ENCODE results near the gene TJAP1. TPM values are rescaled to one million over a fixed set of nuclear protein-coding genes. Genes with fewer than 3 reads are reported as not detected.

The TJAP1 gene, protein sequence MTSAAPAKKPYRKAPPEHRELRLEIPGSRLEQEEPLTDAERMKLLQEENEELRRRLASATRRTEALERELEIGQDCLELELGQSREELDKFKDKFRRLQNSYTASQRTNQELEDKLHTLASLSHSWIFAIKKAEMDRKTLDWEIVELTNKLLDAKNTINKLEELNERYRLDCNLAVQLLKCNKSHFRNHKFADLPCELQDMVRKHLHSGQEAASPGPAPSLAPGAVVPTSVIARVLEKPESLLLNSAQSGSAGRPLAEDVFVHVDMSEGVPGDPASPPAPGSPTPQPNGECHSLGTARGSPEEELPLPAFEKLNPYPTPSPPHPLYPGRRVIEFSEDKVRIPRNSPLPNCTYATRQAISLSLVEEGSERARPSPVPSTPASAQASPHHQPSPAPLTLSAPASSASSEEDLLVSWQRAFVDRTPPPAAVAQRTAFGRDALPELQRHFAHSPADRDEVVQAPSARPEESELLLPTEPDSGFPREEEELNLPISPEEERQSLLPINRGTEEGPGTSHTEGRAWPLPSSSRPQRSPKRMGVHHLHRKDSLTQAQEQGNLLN
- total RNA-seq, result 19.0 and 19.6 TPM in 2 replicates

DNA sequence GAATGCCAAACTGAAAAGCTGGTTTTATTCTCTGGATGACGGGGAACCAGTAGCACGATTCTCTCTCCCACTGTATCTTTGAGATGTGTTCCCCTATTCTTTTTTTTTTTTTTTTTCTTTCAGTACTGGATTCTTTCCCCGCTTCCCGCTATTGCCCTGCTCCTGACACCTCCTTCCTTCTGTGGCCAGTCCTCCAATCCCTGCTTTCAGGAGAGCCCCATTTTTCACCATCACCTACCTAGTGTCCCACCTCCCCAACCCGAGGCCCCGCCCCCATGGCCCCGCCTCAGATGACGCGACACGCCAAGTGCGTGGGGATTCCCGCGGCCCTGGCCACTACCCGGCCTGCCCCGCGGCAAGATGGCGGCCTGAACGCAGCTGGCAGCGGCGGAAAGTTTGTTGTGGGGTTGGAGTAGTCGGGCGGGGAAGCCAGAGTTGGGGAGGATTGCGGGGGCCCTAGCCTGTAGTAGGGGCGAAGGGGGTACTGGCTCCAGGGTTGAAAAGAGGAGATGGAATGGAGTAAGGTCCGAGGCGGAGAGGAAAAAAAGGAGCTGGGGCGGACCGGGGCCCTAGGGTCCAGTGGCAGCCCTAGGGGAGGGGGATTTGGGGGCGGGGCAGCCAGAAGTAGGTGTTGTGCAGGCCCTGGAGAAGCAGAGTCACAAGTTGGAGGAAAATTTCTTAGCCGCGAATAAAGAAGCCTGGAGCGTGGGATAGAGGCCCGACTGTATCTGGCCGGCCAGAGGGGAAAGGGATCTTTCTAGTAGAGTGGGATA is at the start of gene TJAP1:
Gene TJAP1, plus strand, starts transcription at position 336 of the 773 bp plus-strand sequence. CDS start 21,432 bp downstream, outside the sequence.

DNA sequence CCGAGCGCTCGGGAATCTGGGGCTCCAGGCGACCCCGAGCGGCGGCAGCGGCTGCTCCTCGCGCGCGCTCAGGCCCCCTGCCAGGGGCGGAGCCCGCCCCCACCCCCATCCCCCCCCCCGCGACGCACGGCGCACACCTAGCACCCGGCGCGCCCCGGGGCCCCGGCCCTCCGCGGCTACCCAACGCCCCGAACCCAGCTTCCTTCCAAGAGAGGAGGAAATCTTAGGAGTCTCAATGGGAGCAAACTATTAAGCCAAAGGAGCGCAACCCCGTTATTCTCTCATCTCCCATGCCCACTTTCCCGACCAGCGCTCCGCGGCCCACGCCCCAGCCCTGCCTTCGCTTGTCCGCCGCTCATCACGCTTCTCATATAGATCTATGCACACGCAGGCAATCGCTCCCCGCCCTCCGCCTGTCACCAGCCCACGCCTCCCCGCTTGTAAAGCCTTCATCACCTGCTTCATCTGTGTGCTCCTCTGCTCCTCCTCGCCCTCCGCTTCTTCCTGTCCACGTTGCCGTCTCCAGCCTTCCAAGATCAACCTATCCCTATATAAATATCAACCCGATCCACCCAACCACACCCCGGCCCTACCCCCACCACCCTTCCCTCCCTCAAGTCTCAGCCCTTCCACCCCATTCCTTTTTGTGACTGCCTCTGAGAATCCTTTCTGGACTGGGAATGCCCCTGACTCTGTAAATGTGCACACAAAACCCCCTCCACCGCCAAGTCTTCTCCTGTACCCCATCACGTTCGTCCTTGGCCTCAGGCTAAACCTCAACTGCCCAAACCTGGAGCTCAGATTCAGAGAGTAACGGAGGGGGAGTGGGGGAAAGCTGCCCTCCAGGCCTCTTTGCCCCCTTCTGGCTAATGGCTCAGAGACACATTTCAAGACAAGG is 21.6 kb upstream of the TJAP1 start, which contains the start of gene DLK2:
Gene DLK2, minus strand, starts transcription at position 18 of the 898 bp plus-strand sequence. CDS start 723 bp downstream, outside the sequence.

DNA sequence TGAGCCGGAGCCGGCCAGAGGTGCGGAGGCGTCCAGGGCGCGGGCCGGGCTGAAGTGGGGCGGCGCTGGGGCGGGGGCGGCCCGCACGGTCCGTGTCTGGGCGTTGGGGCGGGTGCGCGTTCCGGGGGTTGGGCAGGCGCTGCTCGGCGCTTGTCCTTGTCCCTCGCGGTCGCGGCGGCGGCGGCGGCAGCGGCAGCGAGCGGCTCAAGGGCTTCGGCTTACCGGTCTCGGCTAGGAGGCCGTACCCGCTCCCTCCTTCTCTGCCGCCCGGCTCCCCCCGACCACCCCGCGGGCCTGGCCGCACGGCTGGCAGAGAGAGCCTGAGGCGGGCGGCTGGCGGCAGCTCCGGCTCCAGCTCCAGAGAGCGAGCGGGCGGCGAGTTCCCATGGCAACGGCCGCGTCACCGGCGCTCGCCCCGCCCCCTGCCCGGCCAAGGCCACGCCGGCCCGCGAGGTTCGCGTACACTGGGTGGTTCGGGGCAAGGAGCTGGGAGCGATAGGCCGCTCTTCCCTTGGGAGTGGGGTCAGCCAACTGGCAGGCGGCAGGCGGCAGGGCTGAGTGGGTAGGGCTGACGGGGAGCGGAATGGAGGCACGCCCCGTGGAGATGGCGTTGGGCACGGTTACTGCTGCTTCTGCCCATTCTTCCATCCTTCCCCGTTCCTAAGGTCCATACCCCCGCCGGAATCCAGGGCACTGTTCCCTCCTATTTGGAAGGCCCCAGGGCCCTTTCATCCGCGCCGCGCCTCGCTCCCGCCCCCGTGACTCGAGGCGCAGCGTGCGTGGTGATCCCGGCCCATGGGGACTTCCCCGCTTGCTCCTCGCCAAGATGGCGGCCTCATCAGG is 32.8 kb downstream of the TJAP1 start, which contains the start of gene LRRC73:
Gene LRRC73, minus strand, starts transcription at position 363 of the 843 bp plus-strand sequence. CDS start 561 bp downstream, outside the sequence.

DNA sequence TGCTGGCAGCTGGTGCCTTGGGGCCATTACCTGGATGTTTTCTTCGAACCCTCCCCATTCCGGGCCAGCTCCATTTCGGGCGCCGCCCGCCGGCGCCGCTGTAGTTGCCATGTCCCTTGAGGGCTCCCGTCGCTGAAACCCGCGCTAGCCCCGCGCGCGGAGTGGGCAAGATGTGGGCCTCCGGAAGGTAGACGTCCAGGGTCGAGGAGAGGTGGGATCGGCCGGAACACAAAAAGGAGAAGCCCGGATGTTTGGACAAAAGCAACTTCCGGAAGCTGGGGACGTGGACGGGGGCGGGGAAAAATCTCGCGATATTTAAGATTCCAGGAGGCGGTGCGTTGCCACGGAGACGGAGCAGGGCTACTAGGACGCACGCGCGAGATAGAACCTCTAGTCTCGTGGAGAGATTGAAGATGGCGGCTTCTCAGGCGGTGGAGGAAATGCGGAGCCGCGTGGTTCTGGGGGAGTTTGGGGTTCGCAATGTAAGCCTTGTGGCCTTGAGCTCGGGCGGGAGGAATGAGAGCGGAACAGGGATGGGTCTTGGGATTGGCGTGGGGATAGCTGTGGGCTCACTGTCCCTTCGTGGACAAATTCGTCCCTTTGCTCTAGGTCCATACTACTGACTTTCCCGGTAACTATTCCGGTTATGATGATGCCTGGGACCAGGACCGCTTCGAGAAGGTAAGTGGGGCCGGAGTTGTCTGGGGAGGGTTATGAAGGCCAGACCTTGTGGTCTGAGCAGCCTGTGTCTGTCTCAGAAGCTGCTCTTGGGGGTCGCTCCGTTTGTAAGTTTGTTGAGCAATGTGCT is 39.5 kb downstream of the TJAP1 start, which contains the start of the genes POLR1C and YIPF3:
Gene POLR1C, plus strand, starts transcription at position 393 of the 808 bp plus-strand sequence. Its CDS starts 21 bp downstream, at position 414.
Gene YIPF3, minus strand, starts transcription at position 230 of the 808 bp plus-strand sequence. Its CDS starts 119 bp downstream, at position 111.

Small RNA genes within 50 kb of the gene (small RNA-seq; reads per million reads assigned to genes)
- gene MIR6780B, result not detected
- not detected for gene RF00426
- gene RNU6-1113P, result not detected

Other genes starting within 250 kb of the TJAP1 start
- gene DNPH1, start 248.1 kb upstream of the TJAP1 start, total RNA-seq, result 42.8 and 62.0 TPM in 2 replicates
- gene TTBK1, start 234.1 kb upstream of the TJAP1 start, total RNA-seq, result under 0.01 TPM in 1 of 2 replicates, not detected in the other
- gene SLC22A7, start 179.3 kb upstream of the TJAP1 start, total RNA-seq, result not detected in 2 replicates
- 2.4 TPM in 1 of 2 replicates, not detected in the other for gene CRIP3, start 168.7 kb upstream of the TJAP1 start, total RNA-seq
- 20.8 and 25.6 TPM in 2 replicates for gene ZNF318, start 107.9 kb upstream of the TJAP1 start, total RNA-seq
- gene ABCC10, start 50.0 kb upstream of the TJAP1 start, total RNA-seq, result 24.0 and 28.3 TPM in 2 replicates
- gene DLK2, start 22.0 kb upstream of the TJAP1 start, total RNA-seq, result 6.8 and 11.0 TPM in 2 replicates
- gene LRRC73, start 32.8 kb downstream of the TJAP1 start, total RNA-seq, result 0.54 and 2.0 TPM in 2 replicates
- gene YIPF3, start 39.4 kb downstream of the TJAP1 start, total RNA-seq, result 97.8 and 122 TPM in 2 replicates
- 23.9 and 27.7 TPM in 2 replicates for gene POLR1C, start 39.5 kb downstream of the TJAP1 start, total RNA-seq
- gene XPO5, start 98.5 kb downstream of the TJAP1 start, total RNA-seq, result 21.2 and 27.8 TPM in 2 replicates
- 16.5 and 31.4 TPM in 2 replicates for gene POLH, start 98.6 kb downstream of the TJAP1 start, total RNA-seq
- gene GTPBP2, start 151.7 kb downstream of the TJAP1 start, total RNA-seq, result 46.6 and 55.4 TPM in 2 replicates
- gene MAD2L1BP, start 158.3 kb downstream of the TJAP1 start, total RNA-seq, result 20.8 and 25.1 TPM in 2 replicates
- 0.43 and 2.4 TPM in 2 replicates for gene RSPH9, start 167.5 kb downstream of the TJAP1 start, total RNA-seq
- gene MRPS18A, start 210.2 kb downstream of the TJAP1 start, total RNA-seq, result 27.1 and 35.7 TPM in 2 replicates

Measured in placental epithelial cell (primary cell).